HL-60 (cell line): Measurements from ENCODE around the gene WDR19.

Source experiments
- DNase-seq, 2 experiments: peaks; one replicate each; pipeline ENCODE4 v3.0.0-alpha.2; 2010 to 2020; ENCODE audit warnings: low read depth in 1 of 2, low spot score in 1 of 2
- H3K27ac ChIP-seq: fragments of 250-450 bp; sonication (Bioruptor Pico); replicated peaks from 2 replicates; pipeline ENCODE4 v1.5.1; 2020; ENCODE audit warnings: mild to moderate bottlenecking, moderate library complexity
- H3K27me3 ChIP-seq: fragments of 250-450 bp; sonication (Bioruptor Pico); 2 replicates; pipeline ENCODE4 v1.5.1; 2021; ENCODE audit warnings: mild to moderate bottlenecking, moderate library complexity; ENCODE audit not compliant: insufficient read depth, poor library complexity, severe bottlenecking
- H3K4me3 ChIP-seq: replicated peaks from 2 replicates; pipeline ENCODE4 v1.5.1; 2011; ENCODE audit warnings: mild to moderate bottlenecking, control low read depth, low read length; ENCODE audit not compliant: insufficient read depth
- CTCF ChIP-seq: IDR thresholded peaks from one replicate; pipeline ENCODE4 v1.5.1; 2011; ENCODE audit warnings: low read length, control low read depth, inconsistent platforms; ENCODE audit not compliant: insufficient read depth
- GABPA ChIP-seq: IDR thresholded peaks from 2 replicates; pipeline ENCODE4 v1.6.1; 2012; ENCODE audit warnings: low read depth
- POLR2AphosphoS5 ChIP-seq: IDR thresholded peaks from 2 replicates; pipeline ENCODE4 v1.6.1; 2012; ENCODE audit warnings: low read depth
- SPI1 ChIP-seq: IDR thresholded peaks from 2 replicates; pipeline ENCODE4 v1.6.1; 2012; ENCODE audit warnings: low read depth, mild to moderate bottlenecking, borderline replicate concordance
- TF ChIP-seq, protein P1 (sequence below): IDR thresholded peaks from 2 replicates; pipeline ENCODE4 v1.6.1; 2012; ENCODE audit warnings: low read depth; ENCODE audit not compliant: insufficient replicate concordance

Gene WDR19

GRCh38 chr4:39304651-39305050 is 122.3 kb downstream of the WDR19 start:
- TF ChIP-seq, protein P1, sequence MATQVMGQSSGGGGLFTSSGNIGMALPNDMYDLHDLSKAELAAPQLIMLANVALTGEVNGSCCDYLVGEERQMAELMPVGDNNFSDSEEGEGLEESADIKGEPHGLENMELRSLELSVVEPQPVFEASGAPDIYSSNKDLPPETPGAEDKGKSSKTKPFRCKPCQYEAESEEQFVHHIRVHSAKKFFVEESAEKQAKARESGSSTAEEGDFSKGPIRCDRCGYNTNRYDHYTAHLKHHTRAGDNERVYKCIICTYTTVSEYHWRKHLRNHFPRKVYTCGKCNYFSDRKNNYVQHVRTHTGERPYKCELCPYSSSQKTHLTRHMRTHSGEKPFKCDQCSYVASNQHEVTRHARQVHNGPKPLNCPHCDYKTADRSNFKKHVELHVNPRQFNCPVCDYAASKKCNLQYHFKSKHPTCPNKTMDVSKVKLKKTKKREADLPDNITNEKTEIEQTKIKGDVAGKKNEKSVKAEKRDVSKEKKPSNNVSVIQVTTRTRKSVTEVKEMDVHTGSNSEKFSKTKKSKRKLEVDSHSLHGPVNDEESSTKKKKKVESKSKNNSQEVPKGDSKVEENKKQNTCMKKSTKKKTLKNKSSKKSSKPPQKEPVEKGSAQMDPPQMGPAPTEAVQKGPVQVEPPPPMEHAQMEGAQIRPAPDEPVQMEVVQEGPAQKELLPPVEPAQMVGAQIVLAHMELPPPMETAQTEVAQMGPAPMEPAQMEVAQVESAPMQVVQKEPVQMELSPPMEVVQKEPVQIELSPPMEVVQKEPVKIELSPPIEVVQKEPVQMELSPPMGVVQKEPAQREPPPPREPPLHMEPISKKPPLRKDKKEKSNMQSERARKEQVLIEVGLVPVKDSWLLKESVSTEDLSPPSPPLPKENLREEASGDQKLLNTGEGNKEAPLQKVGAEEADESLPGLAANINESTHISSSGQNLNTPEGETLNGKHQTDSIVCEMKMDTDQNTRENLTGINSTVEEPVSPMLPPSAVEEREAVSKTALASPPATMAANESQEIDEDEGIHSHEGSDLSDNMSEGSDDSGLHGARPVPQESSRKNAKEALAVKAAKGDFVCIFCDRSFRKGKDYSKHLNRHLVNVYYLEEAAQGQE = no peak
- TF ChIP-seq GABPA = no peak
- TF ChIP-seq POLR2AphosphoS5 = no peak
- TF ChIP-seq SPI1 = no peak
- TF ChIP-seq CTCF = no peak
- no peak overlapping the region for H3K4me3 ChIP-seq
- no peak overlapping the region for H3K27ac ChIP-seq
- H3K27me3 ChIP-seq = no peaks in the 10 kb centered on the region
- no peak for DNase-seq

DNA sequence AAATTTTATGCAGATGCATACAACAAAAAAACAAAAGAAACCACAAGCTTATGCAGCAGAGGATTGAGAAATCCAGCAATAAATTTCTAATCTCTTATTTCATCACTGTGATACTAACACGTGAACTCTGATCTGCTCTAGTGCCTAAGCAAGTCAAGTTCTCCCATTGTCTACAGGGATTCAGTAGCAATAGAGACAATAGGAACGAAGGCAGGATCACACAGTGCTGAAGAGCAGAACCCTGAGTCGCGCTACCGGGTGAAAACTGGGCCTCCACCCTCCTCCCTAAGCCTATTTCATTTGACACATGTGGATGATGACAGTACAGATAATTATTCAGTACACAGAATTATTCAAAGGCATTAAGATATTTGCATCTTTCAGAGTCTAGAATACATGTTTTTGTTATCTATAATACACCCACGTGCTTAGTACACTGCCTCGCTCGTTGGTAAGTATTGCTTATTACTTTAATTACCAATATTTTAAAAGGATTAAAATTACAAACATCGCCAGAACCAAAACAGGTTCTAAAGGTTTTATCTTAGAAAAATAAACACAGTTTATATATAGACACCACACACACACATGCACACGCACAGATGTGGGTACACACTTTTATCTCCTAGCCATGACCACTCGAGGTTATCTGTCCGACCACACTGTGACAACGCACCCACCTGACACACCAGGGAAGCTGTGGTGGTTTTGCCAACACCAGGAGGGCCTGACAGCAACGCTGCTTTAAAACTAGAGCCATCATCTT is 123.8 kb downstream of the WDR19 start:
- Histone ChIP-seq H3K27ac (no peak overlapping the region), H3K27me3 (no peaks in the 10 kb centered on the region), H3K4me3 (no peak overlapping the region)
- TF ChIP-seq GABPA (no peak), CTCF (no peak), POLR2AphosphoS5 (no peak), SPI1 (no peak)
- TF ChIP-seq, protein P1 = no peak
- DNase-seq = no peak

DNA sequence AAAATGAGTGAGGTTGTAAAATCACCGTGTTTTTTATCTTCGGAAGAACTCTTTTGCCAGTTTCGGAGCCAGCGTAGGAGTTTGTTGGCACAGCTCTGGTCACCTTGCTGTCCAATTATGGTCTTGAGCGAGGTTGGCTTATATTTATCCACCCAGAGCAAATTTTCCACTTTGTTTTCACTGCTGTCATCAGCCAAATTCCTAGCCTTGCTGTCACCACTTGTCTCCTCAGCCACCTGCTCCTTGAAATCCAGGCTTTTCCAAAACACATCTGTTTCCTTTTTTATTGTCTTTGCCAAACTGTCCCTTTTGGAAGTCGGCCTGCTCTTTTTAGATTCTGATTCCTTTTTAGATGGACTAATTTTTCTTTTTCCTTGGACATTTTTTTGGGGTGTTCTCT is 126.3 kb downstream of the WDR19 start:
- TF ChIP-seq, protein P1 = no peak
- TF ChIP-seq SPI1 (no peak), CTCF (no peak), POLR2AphosphoS5 (no peak), GABPA (no peak)
- no peak for DNase-seq
- Histone ChIP-seq H3K4me3 (no peak overlapping the region), H3K27me3 (no peaks in the 10 kb centered on the region), H3K27ac (no peak overlapping the region)
